Thoracic aorta (tissue), 2 donors: ENCODE measurements around the gene OR10A6. TPM values are rescaled to one million over a fixed set of nuclear protein-coding genes. Genes with fewer than 3 reads are reported as not detected.
A peak's percentile ranks its signal among the peaks of the same experiment; 100 is the strongest.

ENCODE experiments used
- ATAC-seq: fragments of 150-250 bp; one replicate; pipeline ENCODE4 v1.8.0; 2017; ENCODE audit warnings: low read depth; ENCODE audit not compliant: insufficient number of reproducible peaks, low FRiP score
- DNase-seq: peaks from one replicate; pipeline ENCODE4 v3.0.0-alpha.2; 2020; ENCODE audit warnings: low spot score
- H3K27ac ChIP-seq, 2 donors: fragments of 200-600 bp; sonication (generic); 1 replicate in 1 of 2; 2 replicates in 1 of 2; pipeline ENCODE4 v1.5.1; 2016; ENCODE audit warnings: mild to moderate bottlenecking in 2 of 2, moderate library complexity in 2 of 2
- H3K27me3 ChIP-seq: fragments of 200-600 bp; sonication (generic); replicated peaks from 2 replicates; pipeline ENCODE4 v1.6.0; 2016; ENCODE audit warnings: mild to moderate bottlenecking; ENCODE audit not compliant: insufficient read depth
- H3K36me3 ChIP-seq: fragments of 200-600 bp; sonication (generic); one replicate; pipeline ENCODE4 v1.5.1; 2016
- H3K4me1 ChIP-seq, 2 donors: fragments of 200-600 bp; sonication (generic); 1 replicate in 1 of 2; 2 replicates in 1 of 2; pipeline versions ENCODE4 v1.5.1 to v1.6.0; 2016; ENCODE audit warnings: low read depth in 2 of 2, mild to moderate bottlenecking in 1 of 2; ENCODE audit not compliant: control insufficient read depth in 1 of 2
- H3K4me3 ChIP-seq: fragments of 200-600 bp; sonication (generic); 2 replicates; pipeline ENCODE4 v1.5.1; 2016; ENCODE audit warnings: mild to moderate bottlenecking
- H3K9me3 ChIP-seq: fragments of 200-600 bp; sonication (generic); 2 replicates; pipeline ENCODE4 v1.5.1; 2016
- total RNA-seq, 2 donors: library from RNA; depleted of rRNA; stranded (reverse); fragments of >200 nt; gene quantifications; one replicate each; pipeline versions ENCODE4 v1.1.0 to v1.2.3, GENCODE V29; 2016
- TF ChIP-seq, protein P1 (sequence below): fragments of 200-600 bp; sonication (generic); IDR thresholded peaks from one replicate; pipeline ENCODE4 v1.5.1; 2019; ENCODE audit warnings: antibody characterized with exemption

Gene OR10A6
- total RNA-seq, 2 donors from 2014 or later = not detected

DNA sequence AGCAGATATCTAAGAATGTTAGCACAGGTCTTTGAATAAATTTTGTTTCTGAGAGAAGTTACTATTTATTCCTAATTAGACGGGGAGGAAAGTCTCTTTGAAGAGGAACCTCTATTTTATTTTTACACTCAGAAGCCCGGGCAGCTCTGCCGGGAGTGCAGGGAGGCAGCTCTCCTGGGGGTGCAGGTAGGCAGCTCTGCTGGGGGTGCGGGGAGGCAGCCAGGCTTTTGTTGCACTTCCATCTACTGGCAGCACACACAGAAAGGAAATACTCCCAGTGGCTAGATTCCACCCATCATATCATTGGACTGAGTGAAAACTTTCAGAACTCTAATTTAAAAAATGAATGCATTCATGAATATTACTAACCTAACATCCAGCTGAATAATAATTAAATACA is 24.6 kb downstream of the OR10A6 start:
- peak overlapping the region in 1 of 2 donors; percentile 67 for H3K27ac ChIP-seq
- peak overlapping the region; percentile 42 for H3K4me3 ChIP-seq
- H3K9me3 ChIP-seq = no peaks in the 10 kb centered on the region
- TF ChIP-seq, protein P1, sequence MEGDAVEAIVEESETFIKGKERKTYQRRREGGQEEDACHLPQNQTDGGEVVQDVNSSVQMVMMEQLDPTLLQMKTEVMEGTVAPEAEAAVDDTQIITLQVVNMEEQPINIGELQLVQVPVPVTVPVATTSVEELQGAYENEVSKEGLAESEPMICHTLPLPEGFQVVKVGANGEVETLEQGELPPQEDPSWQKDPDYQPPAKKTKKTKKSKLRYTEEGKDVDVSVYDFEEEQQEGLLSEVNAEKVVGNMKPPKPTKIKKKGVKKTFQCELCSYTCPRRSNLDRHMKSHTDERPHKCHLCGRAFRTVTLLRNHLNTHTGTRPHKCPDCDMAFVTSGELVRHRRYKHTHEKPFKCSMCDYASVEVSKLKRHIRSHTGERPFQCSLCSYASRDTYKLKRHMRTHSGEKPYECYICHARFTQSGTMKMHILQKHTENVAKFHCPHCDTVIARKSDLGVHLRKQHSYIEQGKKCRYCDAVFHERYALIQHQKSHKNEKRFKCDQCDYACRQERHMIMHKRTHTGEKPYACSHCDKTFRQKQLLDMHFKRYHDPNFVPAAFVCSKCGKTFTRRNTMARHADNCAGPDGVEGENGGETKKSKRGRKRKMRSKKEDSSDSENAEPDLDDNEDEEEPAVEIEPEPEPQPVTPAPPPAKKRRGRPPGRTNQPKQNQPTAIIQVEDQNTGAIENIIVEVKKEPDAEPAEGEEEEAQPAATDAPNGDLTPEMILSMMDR = no peak
- peaks cover 16 to 21% of the 10 kb centered on the region in 2 donors for H3K4me1 ChIP-seq
- DNase-seq (no peak), ATAC-seq (no peak)
- no peaks in the 10 kb centered on the region for H3K27me3 ChIP-seq
- H3K36me3 ChIP-seq = no peaks in the 10 kb centered on the region

- no peaks in the 10 kb centered on the region for H3K9me3 ChIP-seq
- H3K36me3 ChIP-seq = no peaks in the 10 kb centered on the region
- no peaks in the 10 kb centered on the region for H3K27me3 ChIP-seq
- DNase-seq (no peak), ATAC-seq (no peak)
- H3K27ac ChIP-seq = peak overlapping the region; percentile 56 to 67
- H3K4me1 ChIP-seq = peaks cover 16 to 21% of the 10 kb centered on the region in 2 donors
- TF ChIP-seq, protein P1 = no peak
- peak overlapping the region; percentile 42 for H3K4me3 ChIP-seq
Measured at GRCh38 chr11:7905961-7906429, 25.1 kb downstream of the OR10A6 start.

DNA sequence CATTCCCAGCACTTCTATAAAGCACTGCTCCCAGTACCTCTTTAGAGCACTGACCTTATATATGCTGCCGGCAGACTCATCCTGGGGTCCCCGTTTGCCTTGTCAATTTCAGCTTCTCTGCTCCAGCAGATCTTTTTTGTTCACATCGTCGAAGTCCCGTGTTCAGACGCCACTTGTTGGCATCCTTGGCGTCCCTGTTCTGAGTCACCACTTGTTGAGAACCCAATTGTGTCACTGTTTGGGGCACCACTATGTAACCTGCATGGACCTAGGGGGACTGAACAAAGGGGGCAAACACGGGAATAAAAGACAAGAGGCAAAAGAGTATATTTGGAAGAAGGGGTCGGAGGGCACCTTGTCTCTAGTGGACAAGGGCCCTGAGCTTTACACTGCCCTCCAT is 25.5 kb downstream of the OR10A6 start:
- Histone ChIP-seq H3K27me3 (no peaks in the 10 kb centered on the region), H3K27ac (peak overlapping the region; percentile 56 to 67), H3K36me3 (no peaks in the 10 kb centered on the region), H3K9me3 (no peaks in the 10 kb centered on the region), H3K4me1 (peaks cover 16 to 21% of the 10 kb centered on the region in 2 donors), H3K4me3 (peak overlapping the region; percentile 54)
- ATAC-seq (no peak), DNase-seq (no peak)
- TF ChIP-seq, protein P1 = no peak

DNA sequence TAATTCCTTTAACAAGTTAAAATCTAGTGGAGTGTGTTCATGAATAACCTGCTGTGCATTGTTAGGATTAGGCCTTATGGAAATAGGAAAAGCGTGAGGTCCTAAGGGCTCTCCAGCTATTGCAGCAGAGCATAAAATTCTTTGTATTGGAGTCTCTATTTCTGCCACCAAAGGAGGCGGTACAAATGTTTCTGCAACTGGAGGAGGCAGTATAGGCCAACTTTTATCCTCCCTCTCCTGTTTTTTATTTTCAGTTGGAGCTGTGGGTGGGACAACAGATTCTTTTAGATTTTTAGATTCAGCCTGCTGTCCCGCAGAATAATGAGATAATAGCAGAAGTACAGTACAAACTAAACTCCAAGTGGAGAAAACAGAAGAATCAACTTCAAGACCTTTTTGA is 26.2 kb downstream of the OR10A6 start:
- Histone ChIP-seq H3K36me3 (no peaks in the 10 kb centered on the region), H3K4me3 (peak overlapping the region; percentile 54), H3K9me3 (no peaks in the 10 kb centered on the region), H3K27ac (peak overlapping the region; percentile 56 to 67), H3K27me3 (no peaks in the 10 kb centered on the region), H3K4me1 (peaks cover 16 to 21% of the 10 kb centered on the region in 2 donors)
- ATAC-seq (no peak), DNase-seq (no peak)
- TF ChIP-seq, protein P1 = peak; percentile 10

DNA sequence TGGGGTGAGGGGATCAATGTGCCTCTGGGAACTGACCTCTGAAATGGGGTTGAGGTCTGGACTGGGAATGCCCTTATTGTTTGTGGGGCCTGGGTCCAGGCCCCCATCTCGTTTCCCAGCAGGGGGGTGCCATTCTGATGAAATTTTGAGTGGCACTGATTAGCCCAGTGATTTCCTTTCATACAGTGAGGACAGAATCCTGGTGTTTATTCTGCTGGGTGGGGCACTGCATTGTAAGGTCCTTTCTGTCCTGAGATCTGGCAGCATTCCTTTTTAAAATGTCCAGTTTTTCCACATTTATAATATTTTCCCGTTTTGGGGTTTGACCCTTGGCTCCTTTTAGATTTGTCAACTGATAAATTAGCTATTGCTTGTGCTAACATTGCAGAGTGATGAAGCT is 27.1 kb downstream of the OR10A6 start:
- H3K4me1 ChIP-seq = peaks cover 16 to 21% of the 10 kb centered on the region in 2 donors
- DNase-seq (no peak), ATAC-seq (no peak)
- no peak overlapping the region for H3K4me3 ChIP-seq
- no peaks in the 10 kb centered on the region for H3K27me3 ChIP-seq
- TF ChIP-seq, protein P1 = no peak
- H3K36me3 ChIP-seq = no peaks in the 10 kb centered on the region
- H3K27ac ChIP-seq = no peak overlapping the region
- no peaks in the 10 kb centered on the region for H3K9me3 ChIP-seq
